GM21515 (cell line): Measurements from ENCODE around the gene NDUFAF4.

Source experiments
- ATAC-seq: cut with Tn5 transposase; IDR thresholded peaks from one replicate; pipeline ENCODE4 v1.9.1; 2021; ENCODE audit not compliant: unreplicated experiment

Gene NDUFAF4

GRCh38 chr6:96897396-96898240 is at the start of gene NDUFAF4:
Gene NDUFAF4, minus strand, starts transcription at chr6:96897891. Its CDS starts 90 bp downstream, at chr6:96897801.
- peak; percentile 90 for ATAC-seq

DNA sequence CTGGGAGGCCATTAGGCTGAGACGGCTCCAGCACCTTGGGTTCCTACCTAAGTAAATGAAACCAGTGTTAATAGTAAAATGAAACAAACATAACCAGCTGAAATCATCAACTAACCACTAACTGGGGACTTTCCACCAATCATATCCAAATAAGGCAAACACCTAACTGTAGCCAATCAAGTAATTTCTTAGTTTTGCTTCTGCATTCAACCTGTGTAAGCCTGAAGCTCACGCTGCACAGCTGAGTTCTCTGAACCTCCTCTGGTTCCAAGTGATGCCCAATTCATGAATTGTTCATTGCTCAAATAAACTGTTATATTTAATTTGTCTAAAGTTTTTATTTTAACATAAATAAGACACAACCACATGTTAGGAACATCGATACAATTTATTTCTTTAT is 49.4 kb upstream of the NDUFAF4 start:
- ATAC-seq, result peak; percentile 90

- no peak for ATAC-seq
Observed at GRCh38 chr6:96943555-96944215, 46.0 kb upstream of the NDUFAF4 start.

DNA sequence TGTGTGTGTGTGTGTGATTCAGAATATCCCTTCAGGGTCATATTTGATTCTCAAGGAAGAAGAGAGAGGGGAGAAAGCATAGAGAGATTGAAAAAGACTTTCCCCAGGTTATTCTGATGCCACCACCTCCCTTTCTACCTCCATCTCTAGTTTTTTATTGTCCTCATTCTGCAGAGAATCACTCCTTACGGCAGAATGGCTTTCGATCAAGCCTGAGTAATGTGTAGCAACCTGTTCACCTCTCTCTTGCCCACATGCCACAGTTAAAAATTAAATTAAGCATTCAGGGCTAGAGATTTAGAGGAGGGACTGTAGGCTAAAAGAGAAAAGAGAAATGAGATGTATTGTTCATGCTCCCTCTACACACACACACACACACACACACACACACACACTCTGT is 45.0 kb upstream of the NDUFAF4 start:
- ATAC-seq, result no peak

- ATAC-seq, result no peak
Observed at GRCh38 chr6:96940322-96940721, 42.6 kb upstream of the NDUFAF4 start.

- ATAC-seq, result no peak
Observed at GRCh38 chr6:96939007-96939805, 41.5 kb upstream of the NDUFAF4 start.

DNA sequence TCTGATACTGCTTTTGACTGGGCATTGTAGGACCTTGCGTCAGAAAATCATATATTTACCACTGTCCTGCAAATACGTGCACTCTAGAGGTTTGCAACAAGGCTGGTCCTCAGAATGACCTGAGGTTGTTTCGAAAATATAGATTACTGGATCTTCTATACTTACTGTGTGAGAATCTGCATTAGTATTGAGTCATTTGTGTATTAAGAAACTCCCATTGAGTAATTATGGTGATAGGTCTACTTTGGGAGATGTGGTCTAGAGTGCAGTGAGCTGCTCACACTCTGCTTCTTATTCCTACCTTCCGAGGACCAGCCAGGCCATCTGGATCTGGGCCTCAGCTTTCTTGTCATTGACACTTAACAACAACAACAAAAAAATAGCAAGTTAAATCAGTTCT is 36.4 kb upstream of the NDUFAF4 start:
- ATAC-seq, result no peak

DNA sequence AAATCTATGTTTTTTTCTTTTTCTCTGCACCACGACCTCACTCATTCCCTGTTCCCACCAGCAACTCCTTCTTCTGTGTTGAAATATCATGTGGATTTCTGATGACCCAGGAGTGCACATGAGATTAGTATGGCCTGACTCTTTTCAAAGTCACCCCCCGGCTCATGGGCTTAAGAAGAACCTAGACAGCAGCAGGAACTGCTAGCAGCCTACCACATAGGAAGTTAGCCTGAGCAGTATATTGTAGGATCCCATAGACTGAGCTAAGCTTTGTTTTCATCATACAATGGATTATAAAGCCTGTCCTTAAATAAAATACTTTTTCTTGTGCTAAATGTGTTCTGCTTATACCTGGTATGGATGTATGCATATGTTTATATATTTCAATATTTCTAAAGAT is 33.5 kb upstream of the NDUFAF4 start:
- no peak for ATAC-seq

- ATAC-seq, result no peak
Observed at GRCh38 chr6:96929741-96930140, 32.0 kb upstream of the NDUFAF4 start.

- no peak for ATAC-seq
Observed at GRCh38 chr6:96927660-96928059, 30.0 kb upstream of the NDUFAF4 start.

DNA sequence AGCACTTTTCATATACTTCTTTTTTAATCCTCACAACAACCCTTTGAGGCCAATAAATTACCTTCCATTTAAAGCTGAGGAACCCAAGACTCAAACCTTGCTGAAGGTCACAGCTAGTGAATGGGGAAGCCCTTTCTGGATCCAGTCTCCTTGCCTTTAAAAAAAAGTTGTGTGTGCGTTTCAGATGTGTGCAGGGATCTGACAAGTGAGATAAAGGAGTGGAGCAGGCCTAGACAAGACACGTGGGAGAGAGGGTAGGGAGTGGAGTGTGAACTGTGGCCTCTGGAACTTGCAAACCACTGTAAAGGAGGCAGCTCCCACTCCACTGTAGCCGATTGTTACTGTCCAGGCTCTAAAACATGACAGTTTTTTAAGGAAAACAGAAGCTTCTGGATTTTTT is 28.7 kb upstream of the NDUFAF4 start:
- no peak for ATAC-seq

DNA sequence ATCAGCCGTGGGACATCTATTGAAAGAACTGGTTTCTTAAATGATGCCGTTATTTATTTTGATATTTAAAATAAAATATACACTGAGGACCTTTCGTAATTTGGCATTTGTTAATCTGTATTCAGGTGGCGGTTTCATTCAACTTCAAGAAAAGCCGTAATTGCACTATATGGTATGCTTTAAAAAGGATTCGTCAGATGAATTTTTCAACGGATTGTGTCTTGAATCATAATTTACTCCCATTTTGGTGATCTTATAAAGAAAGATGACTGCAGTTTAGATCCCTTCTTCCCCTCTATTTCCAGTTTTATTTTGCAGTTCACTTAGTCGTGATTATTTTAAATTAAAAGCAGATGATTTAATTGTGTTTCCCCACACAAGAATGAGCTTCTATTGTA is 27.6 kb upstream of the NDUFAF4 start:
- ATAC-seq, result no peak

GRCh38 chr6:96923871-96924493 is 26.3 kb upstream of the NDUFAF4 start:
- peak; percentile 83 for ATAC-seq

DNA sequence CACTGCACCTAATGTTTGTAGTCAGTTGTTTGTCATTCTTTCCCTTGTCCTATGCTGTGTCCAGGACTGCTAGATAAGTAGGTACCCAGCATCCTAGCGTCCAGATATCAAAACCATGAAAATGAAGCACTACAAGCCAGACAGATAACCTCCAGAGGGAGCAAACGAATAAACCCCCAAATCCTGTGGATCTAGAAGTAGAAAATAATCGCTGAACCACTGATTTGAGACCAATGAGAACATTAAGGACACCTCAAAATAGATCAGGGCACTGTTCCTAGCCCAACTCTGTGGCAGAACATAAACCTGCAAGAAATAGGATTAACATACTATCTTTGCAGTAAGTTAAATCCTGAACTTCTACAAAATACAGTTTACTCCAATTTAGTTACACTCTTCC is 25.7 kb upstream of the NDUFAF4 start:
- no peak for ATAC-seq

GRCh38 chr6:96917098-96917497 is 19.4 kb upstream of the NDUFAF4 start:
- no peak for ATAC-seq

DNA sequence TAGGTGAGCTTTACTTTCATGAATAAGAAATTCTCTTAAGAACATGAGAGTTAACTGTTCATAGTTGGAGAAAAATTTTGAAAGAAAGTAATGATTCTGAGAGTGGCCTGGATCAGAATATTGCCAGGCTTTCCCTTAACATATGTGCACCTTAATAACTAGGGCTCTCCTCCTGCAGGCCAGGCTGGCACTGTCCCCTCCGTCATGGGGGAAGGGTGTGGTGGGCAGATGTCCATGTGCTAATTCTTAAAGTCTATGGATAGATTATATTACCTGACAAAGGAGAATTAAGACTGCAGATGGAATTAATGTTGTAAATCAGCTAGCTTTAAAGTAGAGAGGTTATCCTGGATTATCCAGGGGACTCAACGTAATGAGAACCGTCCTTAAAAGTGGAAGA is 15.9 kb upstream of the NDUFAF4 start:
- ATAC-seq, result no peak

DNA sequence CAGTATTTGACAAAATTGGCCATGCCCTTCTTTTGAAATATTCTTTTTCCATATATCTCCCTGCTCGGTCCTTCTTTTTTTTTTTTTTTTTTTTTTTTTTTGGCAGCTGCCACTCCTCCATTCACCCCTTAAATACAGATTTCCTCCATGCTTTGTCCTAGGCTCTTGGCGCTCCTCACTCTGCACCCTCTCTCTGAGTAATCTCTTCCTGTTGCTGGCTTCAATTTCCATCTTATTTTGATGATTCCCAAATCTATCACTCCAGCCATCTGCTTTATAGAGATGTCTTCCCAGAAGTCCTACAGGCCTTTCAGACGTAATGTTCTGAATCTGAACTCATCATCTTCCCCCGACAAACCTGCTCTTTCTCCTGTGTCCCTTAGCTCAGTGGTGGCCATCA is 14.1 kb upstream of the NDUFAF4 start:
- no peak for ATAC-seq

GRCh38 chr6:96911171-96911570 is 13.5 kb upstream of the NDUFAF4 start:
- ATAC-seq, result no peak

DNA sequence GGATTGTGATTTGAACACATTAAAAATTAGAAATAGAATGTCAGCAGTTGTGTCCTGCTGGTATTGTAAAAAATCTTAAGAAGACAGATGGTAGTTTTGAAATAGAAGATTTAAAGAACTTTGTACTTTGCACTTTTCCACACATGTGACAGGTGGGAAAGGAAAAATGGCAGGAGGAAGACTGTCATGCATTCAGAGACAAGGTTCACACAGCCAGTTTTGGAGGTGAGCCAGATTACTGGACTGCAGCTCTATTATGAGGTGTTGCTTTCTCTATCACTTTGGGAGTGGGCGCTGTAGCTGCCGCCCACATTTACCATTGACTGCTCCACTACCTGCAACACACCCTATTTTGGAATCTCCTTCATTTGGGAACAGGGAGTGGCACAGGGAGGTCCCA is 12.1 kb upstream of the NDUFAF4 start:
- no peak for ATAC-seq

DNA sequence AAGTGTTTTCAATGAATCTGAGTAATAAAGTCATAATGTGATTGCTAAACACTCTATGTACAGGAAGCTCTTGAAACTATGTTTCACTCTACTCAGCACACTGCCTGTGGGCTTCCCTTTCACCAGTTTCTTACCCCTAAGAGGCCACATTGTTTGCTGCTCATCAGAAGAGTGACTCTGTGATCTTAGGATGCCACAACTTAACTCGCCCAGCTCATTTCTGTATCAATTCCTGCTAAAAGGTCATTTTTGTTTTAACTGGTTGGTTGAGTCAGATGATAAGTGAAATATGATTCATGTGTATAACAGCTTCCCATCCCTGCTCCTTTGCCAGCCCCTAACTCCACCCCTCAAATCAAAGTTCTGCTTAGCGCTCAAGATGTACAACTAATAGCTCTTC is 9.8 kb upstream of the NDUFAF4 start:
- ATAC-seq, result peak; percentile 91

GRCh38 chr6:96900873-96901272 is 3.2 kb upstream of the NDUFAF4 start:
- ATAC-seq, result no peak
